Right atrium auricular region (tissue), 2 donors: ENCODE results near the gene CMPK2. TPM values are rescaled to one million over a fixed set of nuclear protein-coding genes. Genes with fewer than 3 reads are reported as not detected.
"Not testable (repeated sequence)": the region's sequence is repeated elsewhere in the genome, so short reads cannot be mapped to it uniquely, and the experiment has no call there.

ENCODE experiments used
- DNase-seq: peaks from one replicate; pipeline ENCODE4 v3.0.0-alpha.2; 2019; ENCODE audit warnings: low spot score
- H3K27ac ChIP-seq, 2 donors: fragments of 200-600 bp; sonication (generic); 1 replicate in 1 of 2; 2 replicates in 1 of 2; pipeline ENCODE4 v1.5.1; 2016 to 2019
- H3K27me3 ChIP-seq, 2 donors: fragments of 200-600 bp; sonication (generic); one replicate each; pipeline versions ENCODE4 v1.5.1 to v1.6.0; 2017 to 2019
- H3K36me3 ChIP-seq: fragments of 200-600 bp; sonication (generic); one replicate; pipeline ENCODE4 v1.5.1; 2016
- H3K4me1 ChIP-seq, 2 donors: fragments of 200-600 bp; sonication (generic); one replicate each; pipeline versions ENCODE4 v1.5.1 to v1.6.0; 2017 to 2019
- H3K4me3 ChIP-seq, 2 donors: fragments of 200-600 bp; sonication (generic); 1 replicate in 1 of 2; 2 replicates in 1 of 2; pipeline ENCODE4 v1.5.1; 2017 to 2019; ENCODE audit warnings: mild to moderate bottlenecking in 1 of 2, moderate library complexity in 1 of 2
- H3K9me3 ChIP-seq, 2 donors: fragments of 200-600 bp; sonication (generic); one replicate each; pipeline ENCODE4 v1.5.1; 2019
- CTCF ChIP-seq, 2 donors: fragments of 200-600 bp; sonication (generic); IDR thresholded peaks; one replicate each; pipeline ENCODE4 v1.5.1; 2019; ENCODE audit warnings: antibody characterized with exemption in 2 of 2
- total RNA-seq, 2 donors: library from RNA; depleted of rRNA; stranded (reverse); fragments of >200 nt; gene quantifications; one replicate each; pipeline ENCODE4 v1.1.0, GENCODE V29; 2016

Gene CMPK2
- total RNA-seq, 2 donors from 2014 or later, result 1.8 to 4.4 TPM

- Histone ChIP-seq H3K4me3 (peak overlapping the region; percentile 61 to 85), H3K36me3 (no peaks in the 10 kb centered on the region), H3K9me3 (no peaks in the 10 kb centered on the region), H3K27ac (peak overlapping the region; percentile 69 to 84), H3K27me3 (no peaks in the 10 kb centered on the region), H3K4me1 (peaks cover 0 to 21% of the 10 kb centered on the region in 2 donors)
- no peak for DNase-seq
- TF ChIP-seq CTCF (IDR thresholded peaks at IDR 0.05), result peak in 1 of 2 donors; percentile 46
These were observed 566 bp upstream of the CMPK2 start for GRCh38 chr2:6866275-6866671.

GRCh38 chr2:6864923-6865345 is 773 bp downstream of the CMPK2 start:
- H3K9me3 ChIP-seq, result no peaks in the 10 kb centered on the region
- peaks cover 0 to 21% of the 10 kb centered on the region in 2 donors for H3K4me1 ChIP-seq
- H3K4me3 ChIP-seq, result peak overlapping the region; percentile 61 to 85
- no peaks in the 10 kb centered on the region for H3K36me3 ChIP-seq
- H3K27ac ChIP-seq, result peak overlapping the region; percentile 69 to 84
- no peaks in the 10 kb centered on the region for H3K27me3 ChIP-seq
- TF ChIP-seq CTCF (IDR thresholded peaks at IDR 0.05), result no peak
- no peak for DNase-seq

GRCh38 chr2:6864231-6864754 is 1.4 kb downstream of the CMPK2 start:
- Histone ChIP-seq H3K4me1 (peaks cover 0 to 21% of the 10 kb centered on the region in 2 donors), H3K4me3 (peak overlapping the region; percentile 61 to 85), H3K36me3 (no peaks in the 10 kb centered on the region), H3K9me3 (peaks cover 0 to 3% of the 10 kb centered on the region in 2 donors), H3K27ac (peak overlapping the region; percentile 12 to 84), H3K27me3 (no peaks in the 10 kb centered on the region)
- DNase-seq, result no peak
- TF ChIP-seq CTCF (IDR thresholded peaks at IDR 0.05), result no peak

- Histone ChIP-seq H3K27ac (peak overlapping the region in 1 of 2 donors; percentile 12), H3K4me3 (no peak overlapping the region), H3K4me1 (peaks cover 0 to 21% of the 10 kb centered on the region in 2 donors), H3K27me3 (no peaks in the 10 kb centered on the region), H3K9me3 (peaks cover 0 to 7% of the 10 kb centered on the region in 2 donors), H3K36me3 (no peaks in the 10 kb centered on the region)
- no peak for TF ChIP-seq CTCF (IDR thresholded peaks at IDR 0.05)
- DNase-seq, result no peak
These were observed 1.9 kb downstream of the CMPK2 start for GRCh38 chr2:6863792-6864191.

- peaks cover 0 to 12% of the 10 kb centered on the region in 2 donors for H3K9me3 ChIP-seq
- TF ChIP-seq CTCF (IDR thresholded peaks at IDR 0.05), result no peak
- H3K4me3 ChIP-seq, result no peak overlapping the region
- H3K27me3 ChIP-seq, result no peaks in the 10 kb centered on the region
- H3K27ac ChIP-seq, result no peak overlapping the region
- no peak for DNase-seq
- no peaks in the 10 kb centered on the region for H3K36me3 ChIP-seq
- H3K4me1 ChIP-seq, result peaks cover 0 to 14% of the 10 kb centered on the region in 2 donors
These were observed 5.4 kb downstream of the CMPK2 start for GRCh38 chr2:6860296-6860695.

GRCh38 chr2:6858466-6859027 is 7.2 kb downstream of the CMPK2 start:
- peaks cover 0 to 12% of the 10 kb centered on the region in 2 donors for H3K9me3 ChIP-seq
- H3K27ac ChIP-seq, H3K4me1 ChIP-seq, H3K36me3 ChIP-seq, DNase-seq, H3K4me3 ChIP-seq, H3K27me3 ChIP-seq: not testable (repeated sequence)
